ENCODE measurements around the gene ROBO1.

Gene ROBO1

GRCh38 chr3:79664455-79664854 is 103.3 kb downstream of the ROBO1 start:
- DNase-seq, result no peak

GRCh38 chr3:79661896-79662295 is 105.9 kb downstream of the ROBO1 start:
- DNase-seq, result no peak

GRCh38 chr3:79657076-79657475 is 110.7 kb downstream of the ROBO1 start:
- no peak for DNase-seq

- no peak for DNase-seq
Measured at GRCh38 chr3:79654019-79654418, 113.8 kb downstream of the ROBO1 start.

- no peak for DNase-seq
Measured at GRCh38 chr3:79653266-79653830, 114.5 kb downstream of the ROBO1 start.

- DNase-seq, result no peak
Measured at GRCh38 chr3:79651536-79652065, 116.2 kb downstream of the ROBO1 start.

- no peak for DNase-seq
Measured at GRCh38 chr3:79639855-79640254, 127.9 kb downstream of the ROBO1 start.

- no peak for DNase-seq
Measured at GRCh38 chr3:79636372-79636771, 131.4 kb downstream of the ROBO1 start.

GRCh38 chr3:79632842-79633241 is 135.0 kb downstream of the ROBO1 start:
- no peak for DNase-seq

GRCh38 chr3:79618883-79619282 is 148.9 kb downstream of the ROBO1 start:
- DNase-seq, result no peak

- DNase-seq, result no peak
Measured at GRCh38 chr3:79606414-79606813, 161.4 kb downstream of the ROBO1 start.

GRCh38 chr3:79604681-79605080 is 163.1 kb downstream of the ROBO1 start:
- DNase-seq, result no peak

GRCh38 chr3:79602385-79602784 is 165.4 kb downstream of the ROBO1 start:
- no peak for DNase-seq

- no peak for DNase-seq
Measured at GRCh38 chr3:79598594-79598993, 169.2 kb downstream of the ROBO1 start.

- DNase-seq, result no peak
Measured at GRCh38 chr3:79597709-79598108, 170.1 kb downstream of the ROBO1 start.

GRCh38 chr3:79587150-79587549 is 180.6 kb downstream of the ROBO1 start:
- no peak for DNase-seq

- no peak for DNase-seq
Measured at GRCh38 chr3:79586232-79586631, 181.6 kb downstream of the ROBO1 start.

GRCh38 chr3:79572930-79573329 is 194.9 kb downstream of the ROBO1 start:
- DNase-seq, result no peak

GRCh38 chr3:79568938-79569337 is 198.9 kb downstream of the ROBO1 start:
- DNase-seq, result no peak

GRCh38 chr3:79564192-79564591 is 203.6 kb downstream of the ROBO1 start:
- DNase-seq, result no peak

GRCh38 chr3:79560698-79561097 is 207.1 kb downstream of the ROBO1 start:
- DNase-seq, result no peak

GRCh38 chr3:79558943-79559342 is 208.9 kb downstream of the ROBO1 start:
- no peak for DNase-seq

GRCh38 chr3:79555655-79556054 is 212.1 kb downstream of the ROBO1 start:
- DNase-seq, result no peak

GRCh38 chr3:79551997-79552396 is 215.8 kb downstream of the ROBO1 start:
- DNase-seq, result no peak

- no peak for DNase-seq
Measured at GRCh38 chr3:79551321-79551892, 216.4 kb downstream of the ROBO1 start.

Data from cerebellar nuclear complex (tissue), 1 donor.